PFSK-1 (cell line): ENCODE data around the gene C21orf58.

Experiments
- FOXP2 ChIP-seq: optimal IDR thresholded peaks from 2 replicates; pipeline ENCODE3; 2011; ENCODE audit warnings: borderline replicate concordance, control low read depth, inconsistent platforms; ENCODE audit not compliant: insufficient read depth; ENCODE audit errors: extremely low read length, extremely low read depth
- POLR2AphosphoS5 ChIP-seq: IDR thresholded peaks from 2 replicates; pipeline ENCODE4 v1.6.1; 2012; ENCODE audit warnings: low read depth, mild to moderate bottlenecking, control low read depth, low read length, moderate library complexity
- SIN3A ChIP-seq: IDR thresholded peaks from 2 replicates; pipeline ENCODE4 v1.6.1; 2012; ENCODE audit warnings: mild to moderate bottlenecking, low read length, moderate library complexity, borderline replicate concordance; ENCODE audit not compliant: insufficient read depth
- TAF1 ChIP-seq: IDR thresholded peaks from 2 replicates; pipeline ENCODE4 v1.6.1; 2012; ENCODE audit warnings: low read length, control low read depth, borderline replicate concordance; ENCODE audit not compliant: insufficient read depth

GRCh38 chr21:46295177-46295770 is 28.4 kb downstream of the C21orf58 start:
- TF ChIP-seq FOXP2 (no peak), POLR2AphosphoS5 (no peak), SIN3A (no peak), TAF1 (no peak)
